Upper lobe of left lung (tissue), 6 donors: Measurements from ENCODE around the gene TMEM247. TPM values are rescaled to one million over a fixed set of nuclear protein-coding genes. Genes with fewer than 3 reads are reported as not detected.

Experiments used
- ATAC-seq, 2 donors: fragments of 200-7000 bp; cut with Tn5 transposase; one replicate each; pipeline ENCODE4 v1.9.1; 2022; ENCODE audit warnings: mild to moderate bottlenecking in 2 of 2, moderate library complexity in 2 of 2; ENCODE audit not compliant: low FRiP score in 2 of 2
- DNase-seq, 2 donors: peaks; one replicate each; pipeline ENCODE4 v3.0.0-alpha.2; 2019 to 2020
- H3K27ac ChIP-seq, 4 donors: fragments of 200-600 bp; sonication (generic); one replicate each; pipeline ENCODE4 v1.5.1; 2016 to 2019
- H3K27me3 ChIP-seq, 4 donors: fragments of 200-600 bp; sonication (generic); one replicate each; pipeline ENCODE4 v1.5.1; 2017 to 2019
- H3K36me3 ChIP-seq, 4 donors: fragments of 200-600 bp; sonication (generic); one replicate each; pipeline ENCODE4 v1.5.1; 2016 to 2019
- H3K4me1 ChIP-seq, 4 donors: fragments of 200-600 bp; sonication (generic); one replicate each; pipeline ENCODE4 v1.5.1; 2018 to 2019
- H3K4me3 ChIP-seq, 4 donors: fragments of 200-600 bp; sonication (generic); one replicate each; pipeline ENCODE4 v1.5.1; 2017 to 2019; ENCODE audit warnings: mild to moderate bottlenecking in 2 of 4, moderate library complexity in 1 of 4
- H3K9me3 ChIP-seq, 4 donors: fragments of 200-600 bp; sonication (generic); one replicate each; pipeline ENCODE4 v1.5.1; 2018 to 2019
- CTCF ChIP-seq, 6 experiments: fragments of 450-650 bp in 4 of 6; fragments of 200-600 bp in 2 of 6; sonication (generic) in 2 of 6; IDR thresholded peaks; one replicate each; pipeline ENCODE4 v1.5.1; 2016 to 2019; ENCODE audit warnings: antibody characterized with exemption in 6 of 6
- EP300 ChIP-seq, 4 donors: sonication (generic); formaldehyde crosslinking; IDR thresholded peaks; one replicate each; pipeline ENCODE4 v1.5.1; 2017; ENCODE audit warnings: antibody characterized with exemption in 4 of 4, control low read depth in 2 of 4
- POLR2A ChIP-seq, 4 donors: fragments of 450-650 bp; IDR thresholded peaks; one replicate each; pipeline ENCODE4 v1.5.1; 2016 to 2017; ENCODE audit warnings: antibody characterized with exemption in 4 of 4, mild to moderate bottlenecking in 2 of 4
- POLR2AphosphoS5 ChIP-seq, 2 donors: sonication (generic); formaldehyde crosslinking; IDR thresholded peaks; one replicate each; pipeline ENCODE4 v1.5.1; 2017; ENCODE audit warnings: antibody characterized with exemption in 2 of 2
- WGBS, 2 donors: methylation state at CpG; one replicate each; pipeline ENCODE4 v1.1.5; 2017 to 2018; 5-methylcytosine and 5-hydroxymethylcytosine counted together
- total RNA-seq, 6 donors: library from RNA; depleted of rRNA in 4 of 6; stranded (reverse); fragments of >200 nt in 4 of 6; gene quantifications; one replicate each; pipeline versions ENCODE4 v1.1.0 to v1.2.1, GENCODE V29; 2016 to 2021
- donor health status: DM: no; HTN: no; CAD: no; lungs with moderate emphysema.
- donor health status: DM: no; HTN: yes; CAD: no; lungs with severe emphysema.

TMEM247 gene
- total RNA-seq, 6 donors from 2014 or later = not detected

- DNase-seq = no peak
Observed at GRCh38 chr2:46451131-46451711, 28.1 kb upstream of the TMEM247 start.

GRCh38 chr2:46456789-46457188, 22.6 kb upstream of the TMEM247 start:
- H3K4me1 ChIP-seq = peaks cover 24 to 39% (median 35%) of the 10 kb centered on the region in 4 donors
- WGBS, 2 donors = 96 to 98% methylated on average over 7 of the region's 7 CpGs
- TF ChIP-seq POLR2A (IDR thresholded peaks at IDR 0.05) = no peak
- no peak for TF ChIP-seq POLR2AphosphoS5 (IDR thresholded peaks at IDR 0.05)
- TF ChIP-seq CTCF (IDR thresholded peaks at IDR 0.05) = no peak
- no peak for TF ChIP-seq EP300 (IDR thresholded peaks at IDR 0.05)
- ATAC-seq (no peak), DNase-seq (no peak)
- H3K36me3 ChIP-seq = no peaks in the 10 kb centered on the region
- no peak overlapping the region for H3K4me3 ChIP-seq
- no peaks in the 10 kb centered on the region for H3K9me3 ChIP-seq
- no peak overlapping the region for H3K27ac ChIP-seq
- H3K27me3 ChIP-seq = no peaks in the 10 kb centered on the region

More at GRCh38 chr2:46451131-46451711, 28.1 kb upstream of the TMEM247 start:
- peak overlapping the region in 1 of 4 donors; percentile 22 for H3K27ac ChIP-seq
- 82 to 88% methylated on average over 9 of the region's 9 CpGs for WGBS, 2 donors
- H3K27me3 ChIP-seq = no peaks in the 10 kb centered on the region
- no peaks in the 10 kb centered on the region for H3K36me3 ChIP-seq
- no peak overlapping the region for H3K4me3 ChIP-seq
- H3K4me1 ChIP-seq = peaks cover 0 to 4% (median 0%) of the 10 kb centered on the region in 4 donors
- ATAC-seq = no peak
- no peaks in the 10 kb centered on the region for H3K9me3 ChIP-seq
- TF ChIP-seq CTCF (IDR thresholded peaks at IDR 0.05) (no peak), EP300 (IDR thresholded peaks at IDR 0.05) (no peak), POLR2AphosphoS5 (IDR thresholded peaks at IDR 0.05) (no peak), POLR2A (IDR thresholded peaks at IDR 0.05) (no peak)

- peak overlapping the region; percentile 67 to 83 (median 80) for H3K27ac ChIP-seq
- H3K27me3 ChIP-seq = no peaks in the 10 kb centered on the region
- DNase-seq (no peak), ATAC-seq (no peak)
- H3K9me3 ChIP-seq = no peaks in the 10 kb centered on the region
- WGBS, 2 donors = 74 to 76% methylated on average over 9 of the region's 9 CpGs
- H3K4me3 ChIP-seq = no peak overlapping the region
- peaks cover 24 to 40% (median 33%) of the 10 kb centered on the region in 4 donors for H3K4me1 ChIP-seq
- H3K36me3 ChIP-seq = no peaks in the 10 kb centered on the region
- TF ChIP-seq CTCF (IDR thresholded peaks at IDR 0.05) (no peak), EP300 (IDR thresholded peaks at IDR 0.05) (no peak), POLR2A (IDR thresholded peaks at IDR 0.05) (no peak), POLR2AphosphoS5 (IDR thresholded peaks at IDR 0.05) (no peak)
Observed at GRCh38 chr2:46458763-46459500, 20.4 kb upstream of the TMEM247 start.

GRCh38 chr2:46459694-46460093, 19.7 kb upstream of the TMEM247 start:
- ATAC-seq (no peak), DNase-seq (no peak)
- H3K9me3 ChIP-seq = no peaks in the 10 kb centered on the region
- no peaks in the 10 kb centered on the region for H3K27me3 ChIP-seq
- no peaks in the 10 kb centered on the region for H3K36me3 ChIP-seq
- H3K27ac ChIP-seq = peak overlapping the region; percentile 67 to 83 (median 80)
- H3K4me1 ChIP-seq = peaks cover 24 to 40% (median 35%) of the 10 kb centered on the region in 4 donors
- TF ChIP-seq POLR2A (IDR thresholded peaks at IDR 0.05) (no peak), CTCF (IDR thresholded peaks at IDR 0.05) (no peak), EP300 (IDR thresholded peaks at IDR 0.05) (peak; percentile 48 to 98 (median 88)), POLR2AphosphoS5 (IDR thresholded peaks at IDR 0.05) (peak; percentile 37 to 64)
- H3K4me3 ChIP-seq = no peak overlapping the region
- 35 to 39% methylated on average over 5 of the region's 5 CpGs for WGBS, 2 donors
